IMR-90 (cell line): Measurements from ENCODE around the gene RAI14. TPM values are rescaled to one million over a fixed set of nuclear protein-coding genes. Genes with fewer than 3 reads are reported as not detected.

Experiments used
- ATAC-seq: fragments of 200-7000 bp; cut with Tn5 transposase; 2 replicates; pipeline ENCODE4 v1.9.1; 2020; ENCODE audit warnings: low read depth, mild to moderate bottlenecking, moderate library complexity
- BruUV-seq: library from RNA; stranded (reverse); fragments of 400-500 nt; replicated peaks from 2 replicates; lab custom pipeline; 2021; lab: Mats Ljungman, UMichigan
- CTCF ChIA-PET: fragments of 300-600 bp; formaldehyde crosslinking; extraction: SDS; loops from one replicate; lab custom pipeline; 2021; ENCODE audit warnings: antibody characterized with exemption; lab: Yijun Ruan, JAX
- POLR2A ChIA-PET: fragments of 300-600 bp; sonication (Branson Sonifier 250); formaldehyde crosslinking; loops from one replicate; lab custom pipeline; 2022; ENCODE audit warnings: antibody characterized with exemption; ENCODE audit not compliant: unreplicated experiment; lab: Charles Lee
- DNase-seq: peaks from one replicate; pipeline ENCODE4 v3.0.0; 2013
- H2AFZ ChIP-seq: replicated peaks from 2 replicates; pipeline ENCODE3; 2013; ENCODE audit warnings: low read length, mild to moderate bottlenecking; ENCODE audit not compliant: poor library complexity
- H2AK5ac ChIP-seq: 2 replicates; pipeline ENCODE4 v1.6.1; 2013; ENCODE audit warnings: low read depth, low read length, inconsistent platforms
- H2AK9ac ChIP-seq: replicated peaks from 2 replicates; pipeline ENCODE3; 2013; ENCODE audit warnings: mild to moderate bottlenecking, low read depth, low read length, moderate library complexity; ENCODE audit not compliant: poor library complexity
- H2BK120ac ChIP-seq: 2 replicates; pipeline ENCODE4 v1.6.1; 2013; ENCODE audit warnings: low read depth, low read length, inconsistent platforms
- H2BK15ac ChIP-seq: 3 replicates; pipeline ENCODE4 v1.6.1; 2013; ENCODE audit warnings: low read depth, low read length, inconsistent platforms
- H2BK20ac ChIP-seq: 2 replicates; pipeline ENCODE4 v1.6.1; 2013; ENCODE audit warnings: low read depth, mild to moderate bottlenecking, inconsistent platforms, low read length, moderate library complexity
- H2BK5ac ChIP-seq: 2 replicates; pipeline ENCODE4 v1.6.1; 2013; ENCODE audit warnings: mild to moderate bottlenecking, low read depth, low read length, inconsistent platforms; ENCODE audit not compliant: poor library complexity, severe bottlenecking
- H3K14ac ChIP-seq: replicated peaks from 2 replicates; pipeline ENCODE4 v1.6.1; 2013; ENCODE audit warnings: low read depth, low read length, inconsistent platforms
- H3K18ac ChIP-seq: 2 replicates; pipeline ENCODE4 v1.6.1; 2013; ENCODE audit warnings: low read depth, low read length, control low read depth
- H3K23ac ChIP-seq: 2 replicates; pipeline ENCODE4 v1.6.1; 2013; ENCODE audit warnings: low read depth, low read length, inconsistent platforms
- H3K27ac ChIP-seq: 2 replicates; pipeline ENCODE4 v1.5.1; 2013; ENCODE audit warnings: mild to moderate bottlenecking, control low read depth, low read length; ENCODE audit not compliant: insufficient read depth
- H3K27me3 ChIP-seq: 2 replicates; pipeline ENCODE4 v1.6.1; 2013; ENCODE audit warnings: low read length; ENCODE audit not compliant: control insufficient read depth, insufficient read depth
- H3K36me3 ChIP-seq: 2 replicates; pipeline ENCODE4 v1.6.1; 2013; ENCODE audit warnings: low read length, mixed read lengths; ENCODE audit not compliant: control insufficient read depth, insufficient read depth
- H3K4ac ChIP-seq: 2 replicates; pipeline ENCODE4 v1.6.1; 2013; ENCODE audit warnings: low read depth, low read length, inconsistent platforms
- H3K4me1 ChIP-seq: 2 replicates; pipeline ENCODE4 v1.6.1; 2013; ENCODE audit warnings: low read length, mixed read lengths; ENCODE audit not compliant: control insufficient read depth, insufficient read depth
- H3K4me2 ChIP-seq: 2 replicates; pipeline ENCODE4 v1.6.1; 2013; ENCODE audit warnings: low read depth, mild to moderate bottlenecking, control low read depth, low read length, moderate library complexity
- H3K4me3 ChIP-seq: 2 replicates; pipeline ENCODE4 v1.5.1; 2013; ENCODE audit warnings: low read depth, mild to moderate bottlenecking, control low read depth, low read length, moderate library complexity; ENCODE audit not compliant: insufficient read depth
- H3K56ac ChIP-seq: 2 replicates; pipeline ENCODE4 v1.6.1; 2013; ENCODE audit warnings: low read length, inconsistent platforms; ENCODE audit not compliant: insufficient read depth; ENCODE audit errors: extremely low read depth
- H3K79me1 ChIP-seq, 2 experiments: 2 replicates each; pipeline ENCODE4 v1.6.1; 2013; ENCODE audit warnings: low read length in 2 of 2, inconsistent platforms in 1 of 2, low read depth in 1 of 2
- H3K9ac ChIP-seq: 2 replicates; pipeline ENCODE4 v1.6.1; 2013; ENCODE audit warnings: low read depth, low read length, control low read depth
- H3K9me1 ChIP-seq: 2 replicates; pipeline ENCODE4 v1.6.1; 2013; ENCODE audit warnings: low read length, inconsistent platforms; ENCODE audit not compliant: insufficient read depth
- H3K9me3 ChIP-seq: 2 replicates; pipeline ENCODE4 v1.6.1; 2013; ENCODE audit warnings: low read length; ENCODE audit not compliant: control insufficient read depth, insufficient read depth
- H4K20me1 ChIP-seq: 2 replicates; pipeline ENCODE4 v1.6.1; 2013; ENCODE audit warnings: low read length, inconsistent platforms; ENCODE audit not compliant: insufficient read depth
- H4K5ac ChIP-seq: 2 replicates; pipeline ENCODE4 v1.6.1; 2013; ENCODE audit warnings: mild to moderate bottlenecking, low read depth, low read length, control low read depth
- H4K8ac ChIP-seq, 2 experiments: 2 replicates each; pipeline ENCODE4 v1.6.1; 2013; ENCODE audit warnings: low read depth in 2 of 2, low read length in 2 of 2, control low read depth in 1 of 2, inconsistent platforms in 1 of 2
- H4K91ac ChIP-seq: 2 replicates; pipeline ENCODE4 v1.6.1; 2013; ENCODE audit warnings: low read depth, low read length, inconsistent platforms; ENCODE audit not compliant: insufficient read depth
- CEBPB ChIP-seq: IDR thresholded peaks from 2 replicates; pipeline ENCODE4 v1.6.1; 2012; ENCODE audit warnings: low read depth, low read length, improper control_type of control experiment
- POLR2A ChIP-seq: IDR thresholded peaks from 2 replicates; pipeline ENCODE4 v1.6.1; 2012; ENCODE audit warnings: mild to moderate bottlenecking, low read depth, low read length
- SMC3 ChIP-seq: fragments of 150-350 bp; IDR thresholded peaks from 2 replicates; pipeline ENCODE4 v1.6.1; 2016; ENCODE audit warnings: low read depth, mild to moderate bottlenecking, antibody characterized with exemption, low read length, moderate library complexity
- WGBS, 2 experiments: methylation state at CpG; one replicate each; pipeline versions ENCODE4 v1.1.5 to v1.1.7; 2013; ENCODE audit warnings: missing lambda C conversion rate in 2 of 2; ENCODE audit not compliant: insufficient read length in 1 of 2; ENCODE audit errors: extremely low coverage in 2 of 2; 5-methylcytosine and 5-hydroxymethylcytosine counted together
- dilution Hi-C: fragments of 300-500 bp; cut with HindIII; formaldehyde crosslinking; loops from one replicate; pipeline ENCODE4 v1.14.3; 2018; ENCODE audit warnings: low sequenced_read_pairs; ENCODE audit not compliant: unreplicated experiment
- in situ Hi-C: fragments of 300-500 bp; cut with MboI; formaldehyde crosslinking; loops from 3 replicates; pipeline ENCODE4 v1.14.3; 2019; ENCODE audit warnings: low sequenced_read_pairs, inconsistent platforms, mixed read lengths
- intact Hi-C: fragments of 100-400 bp; cut with micrococcal nuclease; formaldehyde crosslinking; loops from 2 replicates; pipeline ENCODE4 v1.10.0; 2022
- polyA plus RNA-seq, 3 experiments: library from polyadenylated mRNA; depleted of rRNA; stranded (reverse); fragments of >200 nt; gene quantifications; 2 replicates each; pipeline ENCODE4 v1.2.3, GENCODE V29; 2012; ENCODE audit warnings: low replicate concordance in 1 of 3
- total RNA-seq: library from RNA; depleted of rRNA; stranded (reverse); fragments of >200 nt; gene quantifications from 2 replicates; pipeline ENCODE4 v1.2.3, GENCODE V29; 2012

RAI14 gene
- total and polyA plus RNA-seq, 2 of the 4 experiments (the other 2 are of a cell fraction), result 221 to 267 TPM

- Histone ChIP-seq H3K27ac (peak overlapping the region; percentile 80), H3K79me1 (peaks cover 0 to 51% of the 10 kb centered on the region in 2 experiments; a peak in 2 of 4 replicates), H2AK5ac (peak overlapping the region; percentile 76), H2BK5ac (peak overlapping the region; percentile 96), H3K4me3 (no peak overlapping the region), H2AK9ac (peak overlapping the region; percentile 89), H3K4me1 (peaks cover 34% of the 10 kb centered on the region), H3K18ac (peak overlapping the region; percentile 59), H4K8ac (peak overlapping the region; percentile 37 to 81; a peak in 3 of 4 replicates), H2AFZ (no peak overlapping the region), H2BK20ac (peak overlapping the region; percentile 61; the same call in 1 of the 2 replicates), H2BK15ac (peak overlapping the region; percentile 60; the same call in 2 of the 3 replicates), H3K14ac (peak overlapping the region; percentile 79), H4K20me1 (peaks cover 95% of the 10 kb centered on the region), H3K4ac (peak overlapping the region; percentile 88), H3K4me2 (peak overlapping the region; percentile 38; the same call in 1 of the 2 replicates), H4K91ac (peak overlapping the region; percentile 67), H3K56ac (peak overlapping the region; percentile 5; the same call in 1 of the 2 replicates), H3K9ac (peak overlapping the region; percentile 50; the same call in 1 of the 2 replicates), H2BK120ac (peak overlapping the region; percentile 84), H3K9me1 (peaks cover 36% of the 10 kb centered on the region), H3K9me3 (no peaks in the 10 kb centered on the region), H3K23ac (peak overlapping the region; percentile 93; the same call in 1 of the 2 replicates), H3K36me3 (peaks cover 15% of the 10 kb centered on the region), H4K5ac (peak overlapping the region; percentile 24), H3K27me3 (no peaks in the 10 kb centered on the region)
- TF ChIP-seq SMC3 (no peak), CEBPB (no peak), POLR2A (no peak)
- POLR2A ChIA-PET, result no interaction called here
- 100% methylated on average over 1 of the region's 4 CpGs; no CpG with 5 or more reads in 1 of the 2 experiments for WGBS, 2 experiments
- CTCF ChIA-PET, result no interaction called here
- dilution Hi-C loops (no loop called here), intact Hi-C loops (no loop called here), in situ Hi-C loops (no loop called here)
- no TSS peak for BruUV-seq
- DNase-seq (no peak), ATAC-seq (peak; percentile 8)
Observed at GRCh38 chr5:34673463-34674125, 17.5 kb downstream of the RAI14 start.
